GM12878 (cell line): ENCODE data around the gene FJX1. TPM values are rescaled to one million over a fixed set of nuclear protein-coding genes. Genes with fewer than 3 reads are reported as not detected.

Experiments used
- ATAC-seq: fragments of 200-7000 bp; cut with Tn5 transposase; 3 replicates; pipeline ENCODE4 v1.9.1; 2020; ENCODE audit warnings: mild to moderate bottlenecking, moderate library complexity
- BruUV-seq: library from RNA; stranded (reverse); fragments of 400-500 nt; replicated peaks from 2 replicates; lab custom pipeline; 2021; lab: Mats Ljungman, UMichigan
- CTCF ChIA-PET: fragments of 300-600 bp; sonication (Branson Sonifier 250); formaldehyde crosslinking; extraction: SDS; loops from one replicate; lab custom pipeline; 2021; ENCODE audit warnings: inconsistent platforms; lab: Yijun Ruan, JAX
- POLR2A ChIA-PET: fragments of 350-600 bp; formaldehyde crosslinking; extraction: SDS; loops from one replicate; lab custom pipeline; 2021; ENCODE audit warnings: inconsistent platforms; lab: Charles Lee
- RAD21 ChIA-PET: fragments of 300-600 bp; sonication (Branson Sonifier 250); formaldehyde crosslinking; loops from one replicate; lab custom pipeline; 2023; ENCODE audit warnings: antibody characterized with exemption; ENCODE audit not compliant: unreplicated experiment; lab: Charles Lee
- SMC1A ChIA-PET: fragments of 300-600 bp; sonication (Branson Sonifier 250); formaldehyde crosslinking; loops from one replicate; lab custom pipeline; 2023; ENCODE audit not compliant: unreplicated experiment, uncharacterized antibody; lab: Charles Lee
- DNase-seq: peaks from one replicate; pipeline ENCODE4 v3.0.0-alpha.2; 2011; ENCODE audit warnings: low read depth, low spot score
- FAIRE-seq: peaks from 3 replicates; lab custom pipeline; 2011; peaks lifted over from hg19 to GRCh38; lab: Jason Lieb, UNC
- H2AFZ ChIP-seq: 2 replicates; pipeline ENCODE4 v1.6.0; 2011; ENCODE audit warnings: low read depth, low read length, control low read depth; ENCODE audit not compliant: control insufficient read depth
- H3K27ac ChIP-seq: 2 replicates; pipeline ENCODE4 v1.5.1; 2011; ENCODE audit warnings: control low read depth; ENCODE audit not compliant: control insufficient read depth, insufficient read depth
- H3K27me3 ChIP-seq, 2 experiments: replicated peaks in 1 of 2; 2 replicates each; pipeline versions ENCODE4 v1.6.0 to v1.6.1; 2011; ENCODE audit warnings: low read length in 1 of 2; ENCODE audit not compliant: control insufficient read depth in 2 of 2, insufficient read depth in 2 of 2
- H3K36me3 ChIP-seq, 2 experiments: 2 replicates each; pipeline ENCODE4 v1.5.1; 2011; ENCODE audit warnings: low read length in 1 of 2; ENCODE audit not compliant: control insufficient read depth in 2 of 2, insufficient read depth in 2 of 2
- H3K4me1 ChIP-seq: 2 replicates; pipeline ENCODE4 v1.6.1; 2011; ENCODE audit warnings: mild to moderate bottlenecking, low read length, moderate library complexity, mixed read lengths; ENCODE audit not compliant: control insufficient read depth, insufficient read depth
- H3K4me2 ChIP-seq: 2 replicates; pipeline ENCODE4 v1.6.0; 2011; ENCODE audit warnings: control low read depth; ENCODE audit not compliant: control insufficient read depth, insufficient read depth
- H3K4me3 ChIP-seq: fragments of 200-600 bp; sonication (generic); 2 replicates; pipeline ENCODE4 v1.5.1; 2016
- H3K79me2 ChIP-seq: 2 replicates; pipeline ENCODE4 v1.6.0; 2011; ENCODE audit warnings: low read length; ENCODE audit not compliant: control insufficient read depth, insufficient read depth
- H3K9ac ChIP-seq: 2 replicates; pipeline ENCODE4 v1.8.0; 2011; ENCODE audit warnings: low read length, control low read depth, mixed read lengths; ENCODE audit not compliant: control insufficient read depth, insufficient read depth
- H3K9me3 ChIP-seq: replicated peaks from 3 replicates; pipeline ENCODE4 v1.5.1; 2011; ENCODE audit warnings: mild to moderate bottlenecking, low read length; ENCODE audit not compliant: control insufficient read depth, insufficient read depth
- H4K20me1 ChIP-seq: 2 replicates; pipeline ENCODE4 v1.6.0; 2011; ENCODE audit not compliant: control insufficient read depth, insufficient read depth
- CBX5 ChIP-seq: sonication (generic); IDR thresholded peaks from 2 replicates; pipeline ENCODE4 v1.6.1; 2016; ENCODE audit warnings: low read depth, moderate library complexity, mild to moderate bottlenecking, inconsistent platforms
- CHD4 ChIP-seq: fragments of 200-600 bp; sonication (generic); IDR thresholded peaks from 2 replicates; pipeline ENCODE4 v1.6.1; 2016; ENCODE audit warnings: mild to moderate bottlenecking
- CREB1 ChIP-seq: IDR thresholded peaks from 2 replicates; pipeline ENCODE4 v1.6.1; 2012; ENCODE audit warnings: low read depth, mild to moderate bottlenecking, inconsistent platforms
- ETV6 ChIP-seq, 2 experiments: fragments of 450-650 bp in 1 of 2; IDR thresholded peaks in 1 of 2; conservative IDR thresholded peaks in 1 of 2; 2 replicates each; pipeline ENCODE4 v1.6.1; 2014; ENCODE audit warnings: antibody characterized with exemption in 1 of 2, borderline replicate concordance in 1 of 2, low read depth in 1 of 2, mild to moderate bottlenecking in 1 of 2, moderate library complexity in 1 of 2
- IKZF1 ChIP-seq: fragments of 450-650 bp; conservative IDR thresholded peaks from 2 replicates; pipeline ENCODE4 v1.6.1; 2017; ENCODE audit warnings: antibody characterized with exemption, mild to moderate bottlenecking
- MTA2 ChIP-seq: fragments of 450-650 bp; IDR thresholded peaks from 2 replicates; pipeline ENCODE4 v1.6.1; 2016; ENCODE audit warnings: low read depth, mild to moderate bottlenecking, moderate library complexity
- POLR2AphosphoS5 ChIP-seq: IDR thresholded peaks from 2 replicates; pipeline ENCODE4 v1.6.1; 2011; ENCODE audit warnings: mild to moderate bottlenecking, low read length, inconsistent platforms
- SMC3 ChIP-seq: IDR thresholded peaks from 2 replicates; pipeline ENCODE4 v1.6.1; 2011; ENCODE audit warnings: low read length, improper control_type of control experiment, borderline replicate concordance
- TCF3 ChIP-seq: IDR thresholded peaks from 2 replicates; pipeline ENCODE4 v1.6.1; 2012; ENCODE audit warnings: low read depth, mild to moderate bottlenecking, low read length, borderline replicate concordance; ENCODE audit not compliant: insufficient read depth
- ZBED1 ChIP-seq: IDR thresholded peaks from 2 replicates; pipeline ENCODE4 v1.6.1; 2016; ENCODE audit warnings: borderline replicate concordance
- ZSCAN29 ChIP-seq: fragments of 450-650 bp; IDR thresholded peaks from 2 replicates; pipeline ENCODE4 v1.6.1; 2017; ENCODE audit warnings: mild to moderate bottlenecking, moderate library complexity
- WGBS: methylation state at CpG from one replicate; pipeline ENCODE4 v1.1.6; 2016; ENCODE audit warnings: low lambda C conversion rate; ENCODE audit not compliant: insufficient replicate concordance, insufficient coverage; ENCODE audit errors: missing lambda C conversion rate; 5-methylcytosine and 5-hydroxymethylcytosine counted together
- in situ Hi-C: fragments of 300-500 bp; cut with MboI; formaldehyde crosslinking; loops from 9 replicates; pipeline ENCODE4 v1.14.3; 2018; ENCODE audit warnings: mixed read lengths
- intact Hi-C: fragments of 100-400 bp; cut with micrococcal nuclease; formaldehyde crosslinking; loops from one replicate; pipeline ENCODE4 v1.14.2; 2022; ENCODE audit not compliant: unreplicated experiment
- polyA plus RNA-seq, 11 experiments: library from polyadenylated mRNA; depleted of rRNA in 4 of 11; unstranded in 6 of 11; stranded (reverse) in 5 of 11; fragments of >200 nt; fragmentation: Nextera tagmentation in 4 of 11; fragmentation: Illumina TruSeq in 1 of 11; extraction: Ambion mirVana in 4 of 11; extraction: Trizol in 1 of 11; gene quantifications; 1 replicate in 1 of 11; 2 replicates in 10 of 11; pipeline versions ENCODE4 v1.2.1 to v1.2.3, GENCODE V29; 2011 to 2016; ENCODE audit warnings: inconsistent platforms in 2 of 11, missing spikeins in 2 of 11, low read depth in 1 of 11
- total RNA-seq, 4 experiments: library from RNA; depleted of rRNA in 3 of 4; stranded (reverse); fragments of >200 nt in 3 of 4; fragmentation: Illumina TruSeq in 1 of 4; extraction: Trizol in 1 of 4; gene quantifications; 2 replicates each; pipeline versions ENCODE4 v1.2.1 to v1.2.3, GENCODE V29; 2013 to 2021

The FJX1 gene
- total and polyA plus RNA-seq, 10 of the 15 experiments (the other 5 are each of a cell fraction or from before 2014, with no cell fraction given): 1.7 to 26.1 (median 10.0) TPM

GRCh38 chr11:35602979-35603378 lies 15.3 kb upstream of the FJX1 start:
- ChIA-PET RAD21 (interaction anchor here (1.3 kb wide), 1 partner anchor 219 kb away, joined by 4 read pairs; no protein-coding TSS in a partner anchor), POLR2A (no interaction called here)
- Histone ChIP-seq H3K9ac (no peak overlapping the region), H2AFZ (no peak overlapping the region), H3K79me2 (no peaks in the 10 kb centered on the region), H3K36me3 (no peaks in the 10 kb centered on the region)
- FAIRE-seq (no peak), DNase-seq (no peak)
- BruUV-seq: no TSS peak
- no peak for TF ChIP-seq MTA2
- TF ChIP-seq, all 136 proteins: peak for 0
- no peaks in the 10 kb centered on the region for H3K9me3 ChIP-seq
- no peak for ATAC-seq
- SMC1A ChIA-PET: interaction anchor here (1.1 to 1.3 kb wide), 2 partner anchors 105 to 219 kb away, joined by 3 read pairs; no protein-coding TSS in a partner anchor
- in situ Hi-C loops (no loop called here), intact Hi-C loops (no loop called here)
- no peaks in the 10 kb centered on the region; the same call in none of the 2 replicates for H3K4me1 ChIP-seq
- no peak overlapping the region for H3K27ac ChIP-seq
- WGBS: 29% methylated on average over 3 of the region's 3 CpGs
- H4K20me1 ChIP-seq: no peaks in the 10 kb centered on the region
- H3K4me2 ChIP-seq: no peak overlapping the region
- no peaks in the 10 kb centered on the region for H3K27me3 ChIP-seq
- CTCF ChIA-PET: interaction anchor here (0.6 kb wide), 1 partner anchor 13 kb away, joined by 3 read pairs; no protein-coding TSS in a partner anchor
- no peak overlapping the region for H3K4me3 ChIP-seq

GRCh38 chr11:35605706-35606105 lies 12.6 kb upstream of the FJX1 start:
- CTCF ChIA-PET: interaction anchor here (0.7 to 1.4 kb wide), 3 partner anchors 10 to 491 kb away, joined by 3 to 5 read pairs (median 4); no protein-coding TSS in a partner anchor
- no TSS peak for BruUV-seq

More at GRCh38 chr11:35605706-35606105, 12.6 kb upstream of the FJX1 start:
- ATAC-seq: no peak
- intact Hi-C loops: no loop called here
- ChIA-PET RAD21 (interaction anchor here (1.0 kb wide), 1 partner anchor 216 kb away, joined by 5 read pairs; no protein-coding TSS in a partner anchor), POLR2A (no interaction called here), SMC1A (interaction anchor here (1.3 to 1.4 kb wide), 2 partner anchors 10 to 661 kb away, joined by 4 read pairs; no protein-coding TSS in a partner anchor)
- no peak for FAIRE-seq
- H3K36me3 ChIP-seq: no peaks in the 10 kb centered on the region
- in situ Hi-C loops: no loop called here
- no peaks in the 10 kb centered on the region for H3K79me2 ChIP-seq
- H2AFZ ChIP-seq: no peak overlapping the region
- no peak overlapping the region for H3K27ac ChIP-seq
- H4K20me1 ChIP-seq: no peaks in the 10 kb centered on the region
- no peaks in the 10 kb centered on the region for H3K4me1 ChIP-seq
- DNase-seq: no peak
- H3K27me3 ChIP-seq: no peaks in the 10 kb centered on the region
- TF ChIP-seq TCF3 (no peak), ZBED1 (no peak), SMC3 (no peak), CBX5 (no peak), CREB1 (no peak), CHD4 (no peak), IKZF1 (no peak), ETV6 (conservative IDR thresholded peaks at IDR 0.05 in 1 of 2, IDR thresholded peaks at IDR 0.05 in 1 of 2; ENCODE audit: borderline replicate concordance in 1 of 2, low read depth in 1 of 2) (no peak), ZSCAN29 (no peak), POLR2AphosphoS5 (no peak)
- H3K9me3 ChIP-seq: no peaks in the 10 kb centered on the region
- WGBS: 18% methylated on average over 5 of the region's 5 CpGs
- no peak overlapping the region for H3K4me3 ChIP-seq
- H3K9ac ChIP-seq: no peak overlapping the region
- no peak overlapping the region for H3K4me2 ChIP-seq
